GM23338 (cell line): ENCODE data around the gene PHOX2B. TPM values are rescaled to one million over a fixed set of nuclear protein-coding genes. Genes with fewer than 3 reads are reported as not detected.
"Not testable (repeated sequence)": the region's sequence is repeated elsewhere in the genome, so short reads cannot be mapped to it uniquely, and the experiment has no call there.

Source experiments
- ATAC-seq: fragments of 200-7000 bp; cut with Tn5 transposase; 3 replicates; pipeline ENCODE4 v1.9.1; 2020
- DNase-seq: peaks from one replicate; pipeline ENCODE4 v3.0.0-alpha.2; 2015; ENCODE audit warnings: low spot score
- H2AFZ ChIP-seq: fragments of 200-600 bp; sonication (generic); 2 replicates; pipeline ENCODE4 v1.8.0; 2016; ENCODE audit warnings: antibody characterized with exemption, mild to moderate bottlenecking, moderate library complexity
- H3F3A ChIP-seq: fragments of 200-600 bp; sonication (generic); replicated peaks from 2 replicates; pipeline ENCODE4 v1.8.0; 2017; ENCODE audit warnings: antibody characterized with exemption, mixed run types, low read depth
- H3K27ac ChIP-seq: fragments of 200-600 bp; sonication (generic); 2 replicates; pipeline ENCODE4 v1.6.1; 2016; ENCODE audit warnings: low read depth
- H3K27me3 ChIP-seq: fragments of 200-600 bp; sonication (generic); 2 replicates; pipeline ENCODE4 v1.8.0; 2016; ENCODE audit warnings: mild to moderate bottlenecking, mixed run types, moderate library complexity; ENCODE audit not compliant: insufficient read depth
- H3K36me3 ChIP-seq: fragments of 200-600 bp; sonication (generic); 2 replicates; pipeline ENCODE4 v1.8.0; 2016; ENCODE audit warnings: mild to moderate bottlenecking; ENCODE audit not compliant: insufficient read depth
- H3K4me1 ChIP-seq: fragments of 200-600 bp; sonication (generic); 2 replicates; pipeline ENCODE4 v1.8.0; 2016; ENCODE audit warnings: mild to moderate bottlenecking, moderate library complexity; ENCODE audit not compliant: insufficient read depth
- H3K4me2 ChIP-seq: fragments of 200-600 bp; sonication (generic); 2 replicates; pipeline ENCODE4 v1.7.1; 2017; ENCODE audit warnings: mixed run types
- H3K4me3 ChIP-seq: fragments of 200-600 bp; sonication (generic); 2 replicates; pipeline ENCODE4 v1.6.1; 2016; ENCODE audit warnings: mixed run types
- H3K79me2 ChIP-seq: fragments of 200-600 bp; sonication (generic); replicated peaks from 2 replicates; pipeline ENCODE4 v1.8.0; 2017; ENCODE audit warnings: mild to moderate bottlenecking; ENCODE audit not compliant: insufficient read depth
- H3K9me2 ChIP-seq: fragments of 200-600 bp; sonication (generic); 2 replicates; pipeline ENCODE4 v1.8.0; 2017; ENCODE audit not compliant: insufficient read depth
- H4K20me1 ChIP-seq: fragments of 200-600 bp; sonication (generic); replicated peaks from 2 replicates; pipeline ENCODE4 v1.8.0; 2017; ENCODE audit warnings: mild to moderate bottlenecking; ENCODE audit not compliant: insufficient read depth
- H3K27ac Mint-ChIP-seq: 2 replicates; pipeline ENCODE4 v1.8.0; 2020; ENCODE audit warnings: inconsistent platforms, mild to moderate bottlenecking, moderate library complexity, mixed read lengths
- H3K27me3 Mint-ChIP-seq: 3 replicates; pipeline ENCODE4 v1.8.0; 2022; ENCODE audit warnings: low read depth, mild to moderate bottlenecking, moderate library complexity, mixed read lengths, inconsistent platforms; ENCODE audit not compliant: insufficient read depth, poor library complexity
- H3K36me3 Mint-ChIP-seq: 3 replicates; pipeline ENCODE4 v1.8.0; 2021; ENCODE audit warnings: low read depth, mild to moderate bottlenecking, inconsistent platforms, moderate library complexity, mixed read lengths
- H3K4me1 Mint-ChIP-seq: 3 replicates; pipeline ENCODE4 v1.8.0; 2020; ENCODE audit warnings: mild to moderate bottlenecking, inconsistent platforms, mixed read lengths
- H3K4me3 Mint-ChIP-seq: 3 replicates; pipeline ENCODE4 v1.8.0; 2021; ENCODE audit warnings: moderate library complexity, mild to moderate bottlenecking, inconsistent platforms, mixed read lengths
- H3K9me3 Mint-ChIP-seq: 3 replicates; pipeline ENCODE4 v1.8.0; 2020; ENCODE audit warnings: moderate library complexity, mild to moderate bottlenecking, inconsistent platforms, mixed read lengths
- CREB1 ChIP-seq: fragments of 250-450 bp; sonication (Bioruptor Pico); IDR thresholded peaks from 2 replicates; pipeline ENCODE4 v1.5.0; 2020; ENCODE audit warnings: low read depth, mild to moderate bottlenecking, moderate library complexity
- CTCF ChIP-seq, 2 experiments: fragments of 200-600 bp in 1 of 2; sonication (generic) in 1 of 2; conservative IDR thresholded peaks; 2 replicates each; pipeline versions ENCODE4 v1.5.1 to v1.6.1; 2016 to 2017; ENCODE audit warnings: antibody characterized with exemption in 2 of 2, low read depth in 2 of 2, mild to moderate bottlenecking in 2 of 2, moderate library complexity in 1 of 2
- ETS1 ChIP-seq: IDR thresholded peaks from 2 replicates; pipeline ENCODE4 v1.6.1; 2016; ENCODE audit warnings: antibody characterized with exemption
- EZH2 ChIP-seq: fragments of 200-600 bp; sonication (generic); IDR thresholded peaks from one replicate; pipeline ENCODE4 v1.8.0; 2017; ENCODE audit warnings: antibody characterized with exemption, mild to moderate bottlenecking, low read depth; ENCODE audit not compliant: unreplicated experiment
- STAT1 ChIP-seq: IDR thresholded peaks from one replicate; pipeline ENCODE4 v1.6.1; 2016; ENCODE audit warnings: antibody characterized with exemption; ENCODE audit not compliant: unreplicated experiment
- ZNF114 ChIP-seq: fragments of 250-450 bp; sonication (Bioruptor Pico); IDR thresholded peaks from 2 replicates; pipeline ENCODE4 v1.5.0; 2020; ENCODE audit warnings: mild to moderate bottlenecking, moderate library complexity
- ZNF462 ChIP-seq: fragments of 250-450 bp; sonication (Bioruptor Pico); IDR thresholded peaks from 2 replicates; pipeline ENCODE4 v1.5.0; 2020; ENCODE audit warnings: mild to moderate bottlenecking, moderate library complexity
- polyA plus RNA-seq: library from polyadenylated mRNA; unstranded; fragments of >200 nt; fragmentation: Nextera tagmentation; extraction: Ambion mirVana; gene quantifications from 2 replicates; pipeline ENCODE4 v1.2.1, GENCODE V29; 2016
- total RNA-seq: library from RNA; depleted of rRNA; stranded (reverse); fragments of >200 nt; shearing (Covaris generic); gene quantifications from 2 replicates; pipeline ENCODE4 v1.2.3, GENCODE V29; 2014

Gene PHOX2B
- total and polyA plus RNA-seq, 2 experiments from 2014 or later, result not detected

GRCh38 chr4:41712425-41712824, 36.1 kb downstream of the PHOX2B start:
- TF ChIP-seq STAT1, result no peak
- no peak for TF ChIP-seq EZH2
- H3K4me3 Mint-ChIP-seq, result no peak overlapping the region
- no peaks in the 10 kb centered on the region for H3K36me3 Mint-ChIP-seq
- Histone ChIP-seq H2AFZ (no peak overlapping the region), H3K36me3 (no peaks in the 10 kb centered on the region), H3K4me1 (no peaks in the 10 kb centered on the region), H3F3A (no peaks in the 10 kb centered on the region), H3K4me3 (no peak overlapping the region), H3K4me2 (no peak overlapping the region), H3K9me2 (no peaks in the 10 kb centered on the region), H3K79me2 (no peaks in the 10 kb centered on the region), H3K27me3 (no peaks in the 10 kb centered on the region), H4K20me1 (no peaks in the 10 kb centered on the region; the same call in 1 of the 2 replicates), H3K27ac (no peak overlapping the region)
- H3K27ac Mint-ChIP-seq, result no peak overlapping the region
- peaks cover 2% of the 10 kb centered on the region for H3K27me3 Mint-ChIP-seq
- no peaks in the 10 kb centered on the region for H3K4me1 Mint-ChIP-seq
- DNase-seq (no peak), ATAC-seq (no peak)
- no peaks in the 10 kb centered on the region for H3K9me3 Mint-ChIP-seq

GRCh38 chr4:41711654-41712053, 36.9 kb downstream of the PHOX2B start:
- H3K4me2 ChIP-seq, H3K79me2 ChIP-seq, ATAC-seq, H3K27ac Mint-ChIP-seq, H3F3A ChIP-seq, H3K36me3 Mint-ChIP-seq, H4K20me1 ChIP-seq, H3K4me3 Mint-ChIP-seq, H3K9me2 ChIP-seq, DNase-seq, H3K36me3 ChIP-seq, H3K4me3 ChIP-seq, H3K4me1 ChIP-seq, H3K4me1 Mint-ChIP-seq, H3K27ac ChIP-seq, H3K9me3 Mint-ChIP-seq, H3K27me3 ChIP-seq, H2AFZ ChIP-seq, H3K27me3 Mint-ChIP-seq: not testable (repeated sequence)

GRCh38 chr4:41709844-41710481, 38.6 kb downstream of the PHOX2B start:
- Histone ChIP-seq H3K9me2 (no peaks in the 10 kb centered on the region), H2AFZ (no peak overlapping the region), H3K4me2 (no peak overlapping the region), H3K4me1 (no peaks in the 10 kb centered on the region), H3K27ac (no peak overlapping the region), H3K27me3 (no peaks in the 10 kb centered on the region), H4K20me1 (no peaks in the 10 kb centered on the region; the same call in 1 of the 2 replicates), H3F3A (no peaks in the 10 kb centered on the region), H3K79me2 (no peaks in the 10 kb centered on the region), H3K36me3 (no peaks in the 10 kb centered on the region), H3K4me3 (no peak overlapping the region)
- peaks cover 2% of the 10 kb centered on the region for H3K27me3 Mint-ChIP-seq
- ATAC-seq (no peak), DNase-seq (no peak)
- H3K4me1 Mint-ChIP-seq, result no peaks in the 10 kb centered on the region
- no peaks in the 10 kb centered on the region for H3K36me3 Mint-ChIP-seq
- no peaks in the 10 kb centered on the region for H3K9me3 Mint-ChIP-seq
- H3K27ac Mint-ChIP-seq, result no peak overlapping the region
- TF ChIP-seq CREB1 (no peak), ETS1 (no peak), ZNF114 (CRISPR knock-in tag) (no peak), EZH2 (no peak), STAT1 (no peak), CTCF (conservative IDR thresholded peaks at IDR 0.05; ENCODE audit: low read depth in 2 of 2) (no peak), ZNF462 (CRISPR knock-in tag) (no peak)
- H3K4me3 Mint-ChIP-seq, result no peak overlapping the region
